Parathyroid adenoma (tissue), 2 donors: Measurements from ENCODE around the gene CEBPA.

ENCODE experiments used
- H2AFZ ChIP-seq: fragments of 300-600 bp; sonication (generic); one replicate; pipeline ENCODE4 v1.7.0; 2017; ENCODE audit warnings: antibody characterized with exemption, mild to moderate bottlenecking
- H3K27ac ChIP-seq: fragments of 300-600 bp; sonication (generic); one replicate; pipeline ENCODE4 v1.7.0; 2017
- H3K27me3 ChIP-seq: fragments of 300-600 bp; sonication (generic); one replicate; pipeline ENCODE4 v1.7.0; 2017; ENCODE audit warnings: low read length; ENCODE audit not compliant: control insufficient read depth, insufficient read depth
- H3K36me3 ChIP-seq: fragments of 300-600 bp; sonication (generic); one replicate; pipeline ENCODE4 v1.7.0; 2017; ENCODE audit warnings: low read length; ENCODE audit not compliant: control insufficient read depth, insufficient read depth
- H3K4me1 ChIP-seq: fragments of 300-600 bp; sonication (generic); one replicate; pipeline ENCODE4 v1.7.0; 2017; ENCODE audit warnings: control low read depth
- H3K4me2 ChIP-seq: fragments of 300-600 bp; sonication (generic); one replicate; pipeline ENCODE4 v1.7.0; 2017; ENCODE audit warnings: low read length
- H3K4me3 ChIP-seq: fragments of 300-600 bp; sonication (generic); one replicate; pipeline ENCODE4 v1.7.0; 2017; ENCODE audit warnings: low read depth, low read length
- H3K79me2 ChIP-seq: fragments of 300-600 bp; sonication (generic); one replicate; pipeline ENCODE4 v1.7.0; 2017; ENCODE audit warnings: control low read depth
- H3K9ac ChIP-seq: fragments of 300-600 bp; sonication (generic); one replicate; pipeline ENCODE4 v1.7.0; 2017; ENCODE audit warnings: mild to moderate bottlenecking
- H3K9me3 ChIP-seq: fragments of 300-600 bp; sonication (generic); one replicate; pipeline ENCODE4 v1.7.0; 2017; ENCODE audit warnings: low read length; ENCODE audit not compliant: control insufficient read depth
- TF ChIP-seq, protein P1 (sequence below): fragments of 300-600 bp; sonication (generic); IDR thresholded peaks from one replicate; pipeline ENCODE4 v1.7.0; 2017; ENCODE audit warnings: antibody characterized with exemption, mild to moderate bottlenecking
- donor health status: primary hyperparathyroidism.

Gene CEBPA

GRCh38 chr19:33278403-33279269 is 23.7 kb downstream of the CEBPA start:
- no peaks in the 10 kb centered on the region for H3K79me2 ChIP-seq
- no peak overlapping the region for H2AFZ ChIP-seq
- H3K4me1 ChIP-seq: no peaks in the 10 kb centered on the region
- TF ChIP-seq, protein P1, sequence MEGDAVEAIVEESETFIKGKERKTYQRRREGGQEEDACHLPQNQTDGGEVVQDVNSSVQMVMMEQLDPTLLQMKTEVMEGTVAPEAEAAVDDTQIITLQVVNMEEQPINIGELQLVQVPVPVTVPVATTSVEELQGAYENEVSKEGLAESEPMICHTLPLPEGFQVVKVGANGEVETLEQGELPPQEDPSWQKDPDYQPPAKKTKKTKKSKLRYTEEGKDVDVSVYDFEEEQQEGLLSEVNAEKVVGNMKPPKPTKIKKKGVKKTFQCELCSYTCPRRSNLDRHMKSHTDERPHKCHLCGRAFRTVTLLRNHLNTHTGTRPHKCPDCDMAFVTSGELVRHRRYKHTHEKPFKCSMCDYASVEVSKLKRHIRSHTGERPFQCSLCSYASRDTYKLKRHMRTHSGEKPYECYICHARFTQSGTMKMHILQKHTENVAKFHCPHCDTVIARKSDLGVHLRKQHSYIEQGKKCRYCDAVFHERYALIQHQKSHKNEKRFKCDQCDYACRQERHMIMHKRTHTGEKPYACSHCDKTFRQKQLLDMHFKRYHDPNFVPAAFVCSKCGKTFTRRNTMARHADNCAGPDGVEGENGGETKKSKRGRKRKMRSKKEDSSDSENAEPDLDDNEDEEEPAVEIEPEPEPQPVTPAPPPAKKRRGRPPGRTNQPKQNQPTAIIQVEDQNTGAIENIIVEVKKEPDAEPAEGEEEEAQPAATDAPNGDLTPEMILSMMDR: no peak
- H3K4me3 ChIP-seq: no peak overlapping the region
- no peaks in the 10 kb centered on the region for H3K9me3 ChIP-seq
- no peak overlapping the region for H3K27ac ChIP-seq
- H3K36me3 ChIP-seq: no peaks in the 10 kb centered on the region
- no peak overlapping the region for H3K9ac ChIP-seq
- no peak overlapping the region for H3K4me2 ChIP-seq
- no peaks in the 10 kb centered on the region for H3K27me3 ChIP-seq

DNA sequence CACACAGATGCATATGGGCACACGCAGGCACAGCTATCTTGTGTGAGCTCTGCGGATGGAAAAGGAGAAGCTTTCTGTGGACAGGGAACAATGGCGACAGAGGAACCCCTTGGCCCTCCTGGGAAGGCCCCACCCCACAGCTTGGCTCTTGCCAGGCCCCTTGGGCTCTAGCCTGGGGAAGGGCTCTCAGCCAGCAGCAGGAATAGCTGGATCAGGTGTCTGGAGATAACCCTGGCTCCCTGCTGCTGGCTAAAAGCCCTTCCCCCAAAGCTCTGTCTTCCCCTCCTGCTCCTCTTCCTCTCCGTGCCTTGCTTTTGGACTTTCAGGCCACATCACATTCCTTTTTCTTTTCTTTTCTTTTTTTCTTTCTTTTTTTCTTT is 24.3 kb downstream of the CEBPA start:
- Histone ChIP-seq H3K9me3 (no peaks in the 10 kb centered on the region), H3K4me2 (no peak overlapping the region), H3K36me3 (no peaks in the 10 kb centered on the region), H3K4me3 (no peak overlapping the region), H2AFZ (no peak overlapping the region), H3K79me2 (no peaks in the 10 kb centered on the region), H3K9ac (no peak overlapping the region), H3K4me1 (no peaks in the 10 kb centered on the region), H3K27ac (no peak overlapping the region), H3K27me3 (no peaks in the 10 kb centered on the region)
- TF ChIP-seq, protein P1: no peak

- no peaks in the 10 kb centered on the region for H3K36me3 ChIP-seq
- no peaks in the 10 kb centered on the region for H3K27me3 ChIP-seq
- no peaks in the 10 kb centered on the region for H3K4me1 ChIP-seq
- H3K27ac ChIP-seq: no peak overlapping the region
- H3K79me2 ChIP-seq: no peaks in the 10 kb centered on the region
- H3K9ac ChIP-seq: no peak overlapping the region
- TF ChIP-seq, protein P1: no peak
- H3K4me3 ChIP-seq: no peak overlapping the region
- no peak overlapping the region for H3K4me2 ChIP-seq
- H3K9me3 ChIP-seq: no peaks in the 10 kb centered on the region
- H2AFZ ChIP-seq: no peak overlapping the region
Measured at GRCh38 chr19:33277434-33277833, 24.9 kb downstream of the CEBPA start.

- Histone ChIP-seq H3K27me3 (no peaks in the 10 kb centered on the region), H3K27ac (no peak overlapping the region), H2AFZ (no peak overlapping the region), H3K4me1 (no peaks in the 10 kb centered on the region), H3K9ac (no peak overlapping the region), H3K36me3 (no peaks in the 10 kb centered on the region), H3K9me3 (no peaks in the 10 kb centered on the region), H3K4me2 (no peak overlapping the region), H3K4me3 (no peak overlapping the region), H3K79me2 (no peaks in the 10 kb centered on the region)
- TF ChIP-seq, protein P1: no peak
Measured at GRCh38 chr19:33275933-33276619, 26.3 kb downstream of the CEBPA start.
